GM12875 (cell line): ENCODE results near the gene C11orf86.
"Not testable (repeated sequence)": the region's sequence is repeated elsewhere in the genome, so short reads cannot be mapped to it uniquely, and the experiment has no call there.

Experiments
- H3K4me3 ChIP-seq: one replicate; pipeline ENCODE4 v1.5.1; 2011; ENCODE audit warnings: low read depth, low read length, control low read depth
- CTCF ChIP-seq: IDR thresholded peaks from 2 replicates; pipeline ENCODE4 v1.5.1; 2011; ENCODE audit warnings: low read depth, mild to moderate bottlenecking, control low read depth, inconsistent platforms, low read length, moderate library complexity, borderline replicate concordance; ENCODE audit not compliant: insufficient read depth

The C11orf86 gene

GRCh38 chr11:66981976-66982578 is 7.0 kb downstream of the C11orf86 start:
- no peak overlapping the region for H3K4me3 ChIP-seq
- TF ChIP-seq CTCF = no peak

GRCh38 chr11:66983275-66983924 is 8.3 kb downstream of the C11orf86 start:
- TF ChIP-seq CTCF = no peak
- H3K4me3 ChIP-seq = no peak overlapping the region

GRCh38 chr11:66985508-66986177 is 10.5 kb downstream of the C11orf86 start:
- TF ChIP-seq CTCF = no peak
- no peak overlapping the region for H3K4me3 ChIP-seq

GRCh38 chr11:66986178-66986545 is 11.1 kb downstream of the C11orf86 start:
- H3K4me3 ChIP-seq = no peak overlapping the region

GRCh38 chr11:66987158-66987620 is 12.1 kb downstream of the C11orf86 start:
- no peak for TF ChIP-seq CTCF
- no peak overlapping the region for H3K4me3 ChIP-seq

More at GRCh38 chr11:66986178-66986545, 11.1 kb downstream of the C11orf86 start:
- TF ChIP-seq CTCF = no peak

- H3K4me3 ChIP-seq = no peak overlapping the region
Observed at GRCh38 chr11:66987924-66988637, 13.0 kb downstream of the C11orf86 start.

GRCh38 chr11:66988741-66989140 is 13.6 kb downstream of the C11orf86 start:
- not testable (repeated sequence) for H3K4me3 ChIP-seq

More at GRCh38 chr11:66987924-66988637, 13.0 kb downstream of the C11orf86 start:
- no peak for TF ChIP-seq CTCF

GRCh38 chr11:66989360-66989759 is 14.3 kb downstream of the C11orf86 start:
- H3K4me3 ChIP-seq = not testable (repeated sequence)
